AG09309 (cell line): Measurements from ENCODE around the gene HIC1.
A peak's percentile ranks its signal among the peaks of the same experiment; 100 is the strongest.

ENCODE experiments used
- DNase-seq: peaks from one replicate; pipeline ENCODE4 v3.0.0-alpha.2; 2010; ENCODE audit warnings: low read depth
- H3K4me3 ChIP-seq: 2 replicates; pipeline ENCODE4 v1.5.1; 2011; ENCODE audit warnings: mild to moderate bottlenecking, low read depth, low read length, moderate library complexity; ENCODE audit not compliant: control insufficient read depth
- CTCF ChIP-seq: IDR thresholded peaks from 2 replicates; pipeline ENCODE4 v1.5.1; 2011; ENCODE audit warnings: mild to moderate bottlenecking, low read depth, low read length, inconsistent platforms; ENCODE audit not compliant: insufficient read depth, control insufficient read depth; ENCODE audit errors: missing control alignments

HIC1 gene

GRCh38 chr17:2084766-2085647 lies 30.1 kb downstream of the HIC1 start:
- DNase-seq, result peak; percentile 89
- no peak overlapping the region for H3K4me3 ChIP-seq
- no peak for TF ChIP-seq CTCF

GRCh38 chr17:2085648-2085949 lies 30.7 kb downstream of the HIC1 start:
- no peak overlapping the region for H3K4me3 ChIP-seq
- DNase-seq, result no peak
- no peak for TF ChIP-seq CTCF

- no peak for TF ChIP-seq CTCF
- no peak overlapping the region for H3K4me3 ChIP-seq
- DNase-seq, result no peak
These were observed 31.4 kb downstream of the HIC1 start for GRCh38 chr17:2086306-2086705.

GRCh38 chr17:2087597-2088211 lies 32.8 kb downstream of the HIC1 start:
- no peak for DNase-seq
- TF ChIP-seq CTCF, result no peak

GRCh38 chr17:2089021-2089422 lies 34.1 kb downstream of the HIC1 start:
- no peak for TF ChIP-seq CTCF
- DNase-seq, result no peak
- H3K4me3 ChIP-seq, result peak overlapping the region; percentile 38

More at GRCh38 chr17:2087597-2088211, 32.8 kb downstream of the HIC1 start:
- H3K4me3 ChIP-seq, result no peak overlapping the region

GRCh38 chr17:2090210-2090641 lies 35.3 kb downstream of the HIC1 start:
- TF ChIP-seq CTCF, result no peak
- H3K4me3 ChIP-seq, result peak overlapping the region; percentile 12
- DNase-seq, result no peak
